ENCODE data around the gene SMAD7. TPM values are rescaled to one million over a fixed set of nuclear protein-coding genes. Genes with fewer than 3 reads are reported as not detected.

SMAD7 gene
- total RNA-seq, 4 donors from 2014 or later: 9.1 to 13.4 (median 10.8) TPM

DNA sequence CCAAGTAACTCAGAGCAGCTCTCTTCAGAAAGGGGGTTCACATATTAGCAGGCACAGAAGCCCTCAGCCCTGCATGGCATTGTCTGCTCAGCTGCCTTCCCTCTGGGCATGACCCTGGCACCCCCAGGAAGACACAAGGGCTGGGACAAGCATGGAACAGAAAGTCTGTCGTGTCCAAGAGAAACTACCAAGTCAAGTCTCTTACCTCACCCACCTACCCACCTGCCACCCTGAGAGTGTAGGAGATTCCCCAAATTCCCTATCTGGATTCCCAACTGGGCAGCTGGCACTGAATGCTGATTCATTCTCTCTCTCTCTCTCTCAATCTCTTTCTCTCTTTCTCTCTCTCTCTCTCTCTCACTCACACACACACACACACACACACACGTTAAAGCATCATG is 21.6 kb downstream of the SMAD7 start:
- intact Hi-C loops (cut with DNase I; ENCODE audit: low total_unique reads): no loop called here
- Histone ChIP-seq H3K9me3 (no peaks in the 10 kb centered on the region), H3K27ac (peak overlapping the region in 2 of 4 donors; percentile 0 to 36), H3K4me3 (no peak overlapping the region), H3K4me1 (peaks cover 77 to 97% of the 10 kb centered on the region in 2 donors), H3K36me3 (no peaks in the 10 kb centered on the region), H3K27me3 (no peaks in the 10 kb centered on the region)
- TF ChIP-seq, protein P1, sequence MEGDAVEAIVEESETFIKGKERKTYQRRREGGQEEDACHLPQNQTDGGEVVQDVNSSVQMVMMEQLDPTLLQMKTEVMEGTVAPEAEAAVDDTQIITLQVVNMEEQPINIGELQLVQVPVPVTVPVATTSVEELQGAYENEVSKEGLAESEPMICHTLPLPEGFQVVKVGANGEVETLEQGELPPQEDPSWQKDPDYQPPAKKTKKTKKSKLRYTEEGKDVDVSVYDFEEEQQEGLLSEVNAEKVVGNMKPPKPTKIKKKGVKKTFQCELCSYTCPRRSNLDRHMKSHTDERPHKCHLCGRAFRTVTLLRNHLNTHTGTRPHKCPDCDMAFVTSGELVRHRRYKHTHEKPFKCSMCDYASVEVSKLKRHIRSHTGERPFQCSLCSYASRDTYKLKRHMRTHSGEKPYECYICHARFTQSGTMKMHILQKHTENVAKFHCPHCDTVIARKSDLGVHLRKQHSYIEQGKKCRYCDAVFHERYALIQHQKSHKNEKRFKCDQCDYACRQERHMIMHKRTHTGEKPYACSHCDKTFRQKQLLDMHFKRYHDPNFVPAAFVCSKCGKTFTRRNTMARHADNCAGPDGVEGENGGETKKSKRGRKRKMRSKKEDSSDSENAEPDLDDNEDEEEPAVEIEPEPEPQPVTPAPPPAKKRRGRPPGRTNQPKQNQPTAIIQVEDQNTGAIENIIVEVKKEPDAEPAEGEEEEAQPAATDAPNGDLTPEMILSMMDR (IDR thresholded peaks at IDR 0.05 in 4 of 5, conservative IDR thresholded peaks at IDR 0.05 in 1 of 5): no peak
- no peak for TF ChIP-seq POLR2A (IDR thresholded peaks at IDR 0.05)
- DNase-seq (no peak), ATAC-seq (no peak)
- in situ Hi-C loops (cut with MboI; ENCODE audit: low sequenced_read_pairs in 4 of 4): loop anchor here in 1 of 4 donors (25.0 kb wide), 2 partner anchors 242 to 392 kb away; partner anchors contain the start of gene CTIF

DNA sequence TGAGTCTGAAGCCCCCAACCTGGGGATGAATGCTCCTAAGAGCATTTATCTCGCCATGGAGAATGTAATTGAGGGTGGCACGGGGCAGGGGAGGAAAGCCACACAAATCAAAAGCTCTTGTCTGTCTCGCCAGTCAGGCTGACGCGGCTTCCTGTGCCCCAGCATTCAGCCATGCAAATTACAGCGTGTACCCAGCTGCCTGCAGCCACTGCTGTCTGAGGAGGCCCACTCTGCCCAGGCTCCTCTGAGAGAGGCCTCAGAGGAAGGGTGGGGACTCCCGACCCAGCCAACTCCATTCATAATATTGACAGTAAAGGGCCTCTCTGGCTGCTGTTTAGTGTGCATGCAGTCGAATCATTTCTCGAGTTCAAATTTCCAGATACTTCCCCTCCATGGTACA is 22.0 kb downstream of the SMAD7 start:
- Histone ChIP-seq H3K9me3 (no peaks in the 10 kb centered on the region), H3K36me3 (no peaks in the 10 kb centered on the region), H3K4me1 (peaks cover 73 to 97% of the 10 kb centered on the region in 2 donors), H3K4me3 (no peak overlapping the region), H3K27ac (peak overlapping the region in 2 of 4 donors; percentile 0 to 36), H3K27me3 (no peaks in the 10 kb centered on the region)
- ATAC-seq: no peak
- DNase-seq: no peak
- TF ChIP-seq, protein P1 (IDR thresholded peaks at IDR 0.05 in 4 of 5, conservative IDR thresholded peaks at IDR 0.05 in 1 of 5): no peak
- TF ChIP-seq POLR2A (IDR thresholded peaks at IDR 0.05): no peak
- in situ Hi-C loops (cut with MboI; ENCODE audit: low sequenced_read_pairs in 4 of 4) (loop anchor here in 1 of 4 donors (25.0 kb wide), 2 partner anchors 241 to 391 kb away; partner anchors contain the start of gene CTIF), intact Hi-C loops (cut with DNase I; ENCODE audit: low total_unique reads) (no loop called here)

DNA sequence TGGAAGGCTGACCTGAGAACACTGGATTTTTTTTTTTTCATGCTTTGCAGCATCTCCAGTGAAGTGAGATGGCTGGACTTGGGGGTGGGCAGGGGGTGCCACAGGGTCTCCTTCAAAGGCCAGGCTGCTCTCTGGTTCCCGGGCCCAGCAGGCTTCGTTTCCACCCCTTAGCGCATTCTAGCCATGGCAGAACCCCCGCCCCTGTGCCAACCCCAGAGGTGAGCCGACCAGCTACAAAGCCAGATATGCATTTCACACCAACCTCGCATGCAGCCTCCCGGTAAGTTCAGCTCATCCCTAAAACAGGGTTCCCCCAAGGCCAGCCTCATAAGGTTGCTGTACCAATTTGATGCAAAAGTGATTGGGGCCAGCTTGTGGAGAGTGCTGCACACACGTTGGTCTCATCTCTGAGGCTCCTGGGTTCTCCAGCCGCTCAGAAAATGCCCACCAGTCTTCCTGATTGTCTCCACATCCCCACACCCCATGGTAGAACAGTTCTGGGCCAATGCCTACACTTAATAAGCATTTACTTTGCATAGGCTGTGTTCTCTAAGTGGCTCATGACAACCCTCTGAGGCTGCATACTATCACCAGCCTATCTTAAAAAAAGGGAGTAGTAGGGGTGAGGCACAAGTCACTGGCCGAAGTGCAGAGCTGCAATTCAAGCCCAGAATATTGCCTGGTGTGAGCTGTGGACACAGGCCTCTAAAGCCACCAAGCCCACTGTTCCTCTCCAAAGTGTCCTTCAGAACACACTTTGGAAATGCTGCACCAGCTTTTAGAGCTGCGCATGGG is 23.3 kb downstream of the SMAD7 start:
- peaks cover 63 to 93% of the 10 kb centered on the region in 2 donors for H3K4me1 ChIP-seq
- no peaks in the 10 kb centered on the region for H3K27me3 ChIP-seq
- no peak overlapping the region for H3K27ac ChIP-seq
- no peak overlapping the region for H3K4me3 ChIP-seq
- DNase-seq (no peak), ATAC-seq (no peak)
- no peaks in the 10 kb centered on the region for H3K9me3 ChIP-seq
- no peak for TF ChIP-seq POLR2A (IDR thresholded peaks at IDR 0.05)
- TF ChIP-seq, protein P1 (IDR thresholded peaks at IDR 0.05 in 4 of 5, conservative IDR thresholded peaks at IDR 0.05 in 1 of 5): no peak
- in situ Hi-C loops (cut with MboI; ENCODE audit: low sequenced_read_pairs in 4 of 4): loop anchor here in 1 of 4 donors (25.0 kb wide), 2 partner anchors 240 to 390 kb away; partner anchors contain the start of gene CTIF
- intact Hi-C loops (cut with DNase I; ENCODE audit: low total_unique reads): no loop called here
- no peaks in the 10 kb centered on the region for H3K36me3 ChIP-seq

DNA sequence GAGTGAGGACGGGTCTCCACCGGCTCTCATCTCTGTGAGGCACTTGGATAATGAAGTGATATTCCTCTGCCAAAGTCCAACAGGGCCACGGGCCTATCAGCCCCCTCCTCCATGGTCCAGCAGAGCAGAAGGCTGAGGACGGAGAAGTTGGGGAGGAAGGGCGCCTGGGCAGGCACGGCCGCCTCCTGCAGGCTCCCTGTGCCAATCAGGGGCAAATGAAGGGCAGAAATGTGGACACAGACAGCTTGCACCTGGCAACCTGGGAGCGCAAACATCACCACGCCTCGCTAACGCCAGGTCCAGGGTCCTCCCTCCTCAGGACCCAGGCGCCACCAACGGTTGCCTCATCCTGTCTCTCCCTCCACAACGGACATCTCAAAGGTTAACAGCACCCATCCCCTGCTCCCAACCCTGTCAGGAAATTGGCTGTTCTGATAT is 24.3 kb downstream of the SMAD7 start:
- Histone ChIP-seq H3K36me3 (peaks cover 0 to 1% of the 10 kb centered on the region in 2 donors), H3K4me3 (no peak overlapping the region), H3K9me3 (no peaks in the 10 kb centered on the region), H3K27ac (no peak overlapping the region), H3K4me1 (peaks cover 58 to 91% of the 10 kb centered on the region in 2 donors), H3K27me3 (no peaks in the 10 kb centered on the region)
- DNase-seq: no peak
- intact Hi-C loops (cut with DNase I; ENCODE audit: low total_unique reads): no loop called here
- in situ Hi-C loops (cut with MboI; ENCODE audit: low sequenced_read_pairs in 4 of 4): loop anchor here in 1 of 4 donors (25.0 kb wide), 2 partner anchors 239 to 389 kb away; partner anchors contain the start of gene CTIF
- ATAC-seq: no peak
- no peak for TF ChIP-seq POLR2A (IDR thresholded peaks at IDR 0.05)
- TF ChIP-seq, protein P1 (IDR thresholded peaks at IDR 0.05 in 4 of 5, conservative IDR thresholded peaks at IDR 0.05 in 1 of 5): no peak

All from gastrocnemius medialis (tissue), 4 donors.